WI38 (cell line): ENCODE data around the gene THOC2.
A peak's percentile ranks its signal among the peaks of the same experiment; 100 is the strongest.
"Not testable (repeated sequence)": the region's sequence is repeated elsewhere in the genome, so short reads cannot be mapped to it uniquely, and the experiment has no call there.

Experiments
- H3K4me3 ChIP-seq: 2 replicates; pipeline ENCODE4 v1.5.1; 2011; ENCODE audit warnings: low read depth, mild to moderate bottlenecking, control low read depth, low read length
- CTCF ChIP-seq: IDR thresholded peaks from 2 replicates; pipeline ENCODE4 v1.5.1; 2012; ENCODE audit warnings: low read depth, mild to moderate bottlenecking, control low read depth, low read length

THOC2 gene

GRCh38 chrX:123732670-123733363 lies at the start of gene THOC2:
Gene THOC2, minus strand, starts transcription at chrX:123733052. Its CDS starts 30 bp downstream, at chrX:123733022.
- peak within 1 kb of the TSS; percentile 80 for H3K4me3 ChIP-seq
- TF ChIP-seq CTCF, result peak; percentile 32; the same call in 1 of the 2 replicates

DNA sequence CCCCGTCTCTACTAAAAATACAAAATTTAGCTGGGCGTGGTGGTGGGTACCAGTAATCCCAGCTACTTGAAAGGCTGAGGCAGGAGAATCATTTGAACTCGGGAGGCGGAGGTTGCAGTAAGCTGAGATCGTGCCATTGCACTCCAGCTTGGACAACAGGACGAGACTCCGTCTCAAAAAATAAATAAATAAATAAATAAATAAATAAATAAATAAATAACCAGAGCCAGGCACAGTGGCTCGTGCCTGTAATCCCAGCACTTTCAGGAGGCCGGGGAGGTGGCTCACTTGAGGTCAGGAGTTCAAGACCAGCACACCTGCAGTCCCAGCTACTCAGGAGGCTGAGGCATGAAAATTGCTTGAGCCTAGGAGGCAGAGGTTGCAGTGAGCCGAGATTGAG lies 48.9 kb upstream of the THOC2 start:
- not testable (repeated sequence) for H3K4me3 ChIP-seq

- no peak overlapping the region for H3K4me3 ChIP-seq
- no peak for TF ChIP-seq CTCF
These were observed 47.1 kb upstream of the THOC2 start for GRCh38 chrX:123779908-123780396.

DNA sequence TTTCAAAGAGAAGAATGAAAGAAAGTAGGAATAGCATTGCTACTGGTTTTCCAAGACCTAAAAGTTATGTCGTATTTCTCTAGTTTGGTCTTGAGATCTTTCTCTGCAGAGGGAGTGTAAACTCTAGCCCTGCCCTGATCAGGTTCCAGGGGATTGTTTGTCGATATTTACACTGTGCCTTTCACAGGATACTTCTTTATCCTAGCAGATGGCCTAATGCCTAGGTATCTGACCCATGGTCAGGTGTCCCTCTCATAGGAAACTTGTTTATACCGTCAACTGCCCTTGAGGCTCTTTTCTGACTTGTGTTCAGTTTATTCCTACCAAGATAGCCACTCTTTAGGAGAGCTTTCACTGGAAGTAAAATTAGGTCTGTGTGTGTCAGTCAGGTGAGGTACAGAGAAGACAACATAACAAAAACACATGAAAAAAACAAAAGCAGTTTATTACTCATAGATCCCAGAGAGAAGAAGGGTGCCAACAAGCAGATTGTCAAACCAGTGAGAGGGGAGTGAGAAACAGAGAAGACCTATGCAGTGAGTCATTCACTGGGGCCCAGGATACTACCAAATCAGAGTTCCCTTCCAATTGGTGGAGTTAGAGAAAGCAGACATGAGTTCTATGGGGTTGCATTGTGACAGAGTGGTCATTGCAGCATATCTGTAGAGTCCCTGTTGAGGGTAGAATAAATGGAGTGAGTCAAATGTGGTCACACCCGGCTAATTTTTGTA lies 40.6 kb upstream of the THOC2 start:
- no peak for TF ChIP-seq CTCF
- no peak overlapping the region for H3K4me3 ChIP-seq

GRCh38 chrX:123771449-123772064 lies 38.7 kb upstream of the THOC2 start:
- H3K4me3 ChIP-seq, result no peak overlapping the region
- no peak for TF ChIP-seq CTCF

- H3K4me3 ChIP-seq, result peak overlapping the region; percentile 50
- no peak for TF ChIP-seq CTCF
These were observed 32.4 kb upstream of the THOC2 start for GRCh38 chrX:123764967-123765871.

- H3K4me3 ChIP-seq, result not testable (repeated sequence)
These were observed 27.0 kb upstream of the THOC2 start for GRCh38 chrX:123759849-123760248.

- H3K4me3 ChIP-seq, result not testable (repeated sequence)
These were observed 24.9 kb upstream of the THOC2 start for GRCh38 chrX:123757794-123758193.
